HepG2 (cell line): ENCODE measurements around the gene CD109. TPM values are rescaled to one million over a fixed set of nuclear protein-coding genes. Genes with fewer than 3 reads are reported as not detected.

Source experiments
- ATAC-seq: fragments of 200-7000 bp; cut with Tn5 transposase; 3 replicates; pipeline ENCODE4 v1.9.1; 2020; ENCODE audit warnings: mild to moderate bottlenecking, moderate library complexity
- BruUV-seq: library from RNA; stranded (reverse); fragments of 400-500 nt; replicated peaks from 2 replicates; lab custom pipeline; 2021; lab: Mats Ljungman, UMichigan
- CTCF ChIA-PET: fragments of 300-600 bp; formaldehyde crosslinking; extraction: SDS; loops from one replicate; lab custom pipeline; 2021; ENCODE audit warnings: low total read pairs, inconsistent platforms, low intra/inter-chr PET ratio; lab: Yijun Ruan, JAX
- POLR2A ChIA-PET: fragments of 350-600 bp; sonication (Branson Sonifier 250); formaldehyde crosslinking; loops from one replicate; lab custom pipeline; 2020; ENCODE audit warnings: antibody characterized with exemption, inconsistent platforms; lab: Yijun Ruan, JAX
- DNase-seq: peaks from one replicate; pipeline ENCODE4 v3.0.0-alpha.2; 2015; ENCODE audit warnings: low spot score
- FAIRE-seq: peaks from 3 replicates; lab custom pipeline; 2011; peaks lifted over from hg19 to GRCh38; lab: Jason Lieb, UNC
- H2AFZ ChIP-seq: one replicate; pipeline ENCODE4 v1.6.1; 2011; ENCODE audit warnings: low read length, inconsistent platforms
- H3K27ac ChIP-seq: fragments of 300-600 bp; 3 replicates; pipeline ENCODE4 v1.8.0; 2011; ENCODE audit warnings: mixed run types, mild to moderate bottlenecking, mixed read lengths, low read length, inconsistent platforms; ENCODE audit not compliant: insufficient read depth; ENCODE audit errors: extremely low read length
- H3K27me3 ChIP-seq, 2 experiments: fragments of 200-600 bp in 1 of 2; 2 replicates in 1 of 2; 3 replicates in 1 of 2; pipeline versions ENCODE4 v1.6.0 to v1.8.0; 2011; ENCODE audit warnings: low read length in 2 of 2, mild to moderate bottlenecking in 2 of 2, moderate library complexity in 2 of 2, inconsistent platforms in 1 of 2; ENCODE audit not compliant: insufficient read depth in 2 of 2, control insufficient read depth in 1 of 2
- H3K36me3 ChIP-seq, 2 experiments: fragments of 200-600 bp in 1 of 2; replicated peaks in 1 of 2; 2 replicates in 1 of 2; 3 replicates in 1 of 2; pipeline versions ENCODE4 v1.5.1 to v1.8.0; 2011; ENCODE audit warnings: low read length in 2 of 2, inconsistent platforms in 1 of 2; ENCODE audit not compliant: insufficient read depth in 2 of 2, control insufficient read depth in 1 of 2
- H3K4me1 ChIP-seq: 2 replicates; pipeline ENCODE4 v1.5.1; 2012; ENCODE audit warnings: low read length, inconsistent platforms; ENCODE audit not compliant: insufficient read depth
- H3K4me2 ChIP-seq: 2 replicates; pipeline ENCODE4 v1.6.0; 2011; ENCODE audit warnings: low read depth, low read length, inconsistent platforms
- H3K4me3 ChIP-seq, 3 experiments: fragments of 200-600 bp in 1 of 3; sonication (generic), shearing (Covaris generic) in 1 of 3; replicated peaks in 1 of 3; 2 replicates each; pipeline ENCODE4 v1.5.1; 2011 to 2016; ENCODE audit warnings: low read length in 3 of 3, inconsistent platforms in 2 of 3, low read depth in 2 of 3, mild to moderate bottlenecking in 2 of 3, control low read depth in 1 of 3, mixed read lengths in 1 of 3; ENCODE audit not compliant: insufficient read depth in 1 of 3
- H3K79me2 ChIP-seq: one replicate; pipeline ENCODE4 v1.6.1; 2011; ENCODE audit warnings: low read length, inconsistent platforms; ENCODE audit not compliant: insufficient read depth
- H3K9ac ChIP-seq: 2 replicates; pipeline ENCODE4 v1.6.0; 2011; ENCODE audit warnings: mild to moderate bottlenecking, low read depth, low read length, inconsistent platforms; ENCODE audit not compliant: insufficient read depth
- H3K9me3 ChIP-seq: 2 replicates; pipeline ENCODE4 v1.5.1; 2012; ENCODE audit warnings: mild to moderate bottlenecking, low read length
- H4K20me1 ChIP-seq: 2 replicates; pipeline ENCODE4 v1.6.0; 2011; ENCODE audit warnings: inconsistent platforms, mild to moderate bottlenecking, low read length, moderate library complexity; ENCODE audit not compliant: insufficient read depth
- HBP1 ChIP-seq: IDR thresholded peaks from 2 replicates; pipeline ENCODE4 v1.6.1; 2016; ENCODE audit warnings: low read depth, control low read depth
- MBNL3 ChIP-seq: fragments of 250-450 bp; sonication (Bioruptor Pico); conservative IDR thresholded peaks from 2 replicates; pipeline ENCODE4 v1.8.0; 2022; ENCODE audit warnings: mild to moderate bottlenecking, inconsistent platforms
- RAD21 ChIP-seq: fragments of 450-650 bp; formaldehyde crosslinking; IDR thresholded peaks from 2 replicates; pipeline ENCODE4 v1.5.0; 2020; ENCODE audit warnings: mild to moderate bottlenecking
- REXO4 ChIP-seq: sonication (generic); formaldehyde crosslinking; IDR thresholded peaks from 2 replicates; pipeline ENCODE4 v1.8.0; 2022; ENCODE audit warnings: missing genetic modification reagents, mild to moderate bottlenecking, borderline replicate concordance
- SATB2 ChIP-seq: sonication (generic); formaldehyde crosslinking; IDR thresholded peaks from 2 replicates; pipeline ENCODE4 v1.5.0; 2020; ENCODE audit warnings: missing genetic modification reagents
- SRY ChIP-seq: sonication (generic); formaldehyde crosslinking; IDR thresholded peaks from 2 replicates; pipeline ENCODE4 v1.8.0; 2022; ENCODE audit warnings: mild to moderate bottlenecking, missing genetic modification reagents
- XBP1 ChIP-seq: sonication (generic); formaldehyde crosslinking; IDR thresholded peaks from 2 replicates; pipeline ENCODE4 v1.5.0; 2020; ENCODE audit warnings: missing genetic modification reagents
- ZNF101 ChIP-seq: sonication (generic); formaldehyde crosslinking; IDR thresholded peaks from 2 replicates; pipeline ENCODE4 v1.4.0; 2020; ENCODE audit warnings: mild to moderate bottlenecking, low read depth, missing genetic modification reagents, borderline replicate concordance
- ZNF564 ChIP-seq: sonication (generic); formaldehyde crosslinking; IDR thresholded peaks from 2 replicates; pipeline ENCODE4 v1.8.1; 2023; ENCODE audit warnings: mild to moderate bottlenecking, missing genetic modification reagents
- ZNF580 ChIP-seq: IDR thresholded peaks from 2 replicates; pipeline ENCODE4 v1.6.1; 2016; ENCODE audit warnings: low read depth, borderline replicate concordance
- ZNF609 ChIP-seq: sonication (generic); formaldehyde crosslinking; IDR thresholded peaks from 2 replicates; pipeline ENCODE4 v1.4.0; 2020; ENCODE audit warnings: mild to moderate bottlenecking, missing genetic modification reagents, borderline replicate concordance
- ZNF660 ChIP-seq: sonication (generic); formaldehyde crosslinking; IDR thresholded peaks from 2 replicates; pipeline ENCODE4 v1.5.1; 2020; ENCODE audit warnings: mild to moderate bottlenecking, low read depth, missing genetic modification reagents, borderline replicate concordance
- ZNF674 ChIP-seq: sonication (generic); formaldehyde crosslinking; IDR thresholded peaks from 2 replicates; pipeline ENCODE4 v1.5.0; 2020; ENCODE audit warnings: low read depth, mild to moderate bottlenecking, missing genetic modification reagents
- ZNF768 ChIP-seq: sonication (generic); formaldehyde crosslinking; IDR thresholded peaks from 2 replicates; pipeline ENCODE4 v1.4.0; 2020; ENCODE audit warnings: missing genetic modification reagents
- ZSCAN30 ChIP-seq: sonication (generic); formaldehyde crosslinking; IDR thresholded peaks from 2 replicates; pipeline ENCODE4 v1.5.0; 2020; ENCODE audit warnings: mild to moderate bottlenecking, missing genetic modification reagents
- in situ Hi-C: cut with HindIII; loops from 2 replicates; pipeline ENCODE4 v1.10.0; 2017; ENCODE audit warnings: low pct_unique_long_range_greater_than_20kb; ENCODE audit not compliant: extremely low pct_ligation_motif_present
- intact Hi-C: fragments of 100-400 bp; cut with micrococcal nuclease; formaldehyde crosslinking; loops from one replicate; pipeline ENCODE4 v1.10.0; 2022; ENCODE audit not compliant: unreplicated experiment
- polyA plus RNA-seq, 8 experiments: library from polyadenylated mRNA; depleted of rRNA in 3 of 8; stranded (reverse) in 7 of 8; unstranded in 1 of 8; fragments of >200 nt; fragmentation: Illumina TruSeq in 4 of 8; extraction: Trizol in 4 of 8; gene quantifications; 2 replicates each; pipeline versions ENCODE4 v1.2.1 to v1.2.3, GENCODE V29; 2011 to 2016; ENCODE audit warnings: low read depth in 4 of 8, missing spikeins in 1 of 8, mixed read lengths in 1 of 8; ENCODE audit not compliant: insufficient read depth in 1 of 8
- total RNA-seq, 5 experiments: library from RNA; depleted of rRNA; stranded (reverse); fragments of >200 nt; fragmentation: Illumina TruSeq; extraction: Trizol; gene quantifications; 2 replicates each; pipeline ENCODE4 v1.2.3, GENCODE V29; 2016; ENCODE audit warnings: low read depth in 1 of 5
- TF ChIP-seq, protein P1 (sequence below): fragments of 450-650 bp; IDR thresholded peaks from 2 replicates; pipeline ENCODE4 v1.6.1; 2017; ENCODE audit warnings: mild to moderate bottlenecking

CD109 gene
- total and polyA plus RNA-seq, 2 of the 13 experiments (the other 11 are each of a cell fraction or from before 2014, with no cell fraction given) = 0.93 to 2.1 TPM

GRCh38 chr6:73860303-73860702 is 164.3 kb downstream of the CD109 start (continued):
- TF ChIP-seq, protein P1, sequence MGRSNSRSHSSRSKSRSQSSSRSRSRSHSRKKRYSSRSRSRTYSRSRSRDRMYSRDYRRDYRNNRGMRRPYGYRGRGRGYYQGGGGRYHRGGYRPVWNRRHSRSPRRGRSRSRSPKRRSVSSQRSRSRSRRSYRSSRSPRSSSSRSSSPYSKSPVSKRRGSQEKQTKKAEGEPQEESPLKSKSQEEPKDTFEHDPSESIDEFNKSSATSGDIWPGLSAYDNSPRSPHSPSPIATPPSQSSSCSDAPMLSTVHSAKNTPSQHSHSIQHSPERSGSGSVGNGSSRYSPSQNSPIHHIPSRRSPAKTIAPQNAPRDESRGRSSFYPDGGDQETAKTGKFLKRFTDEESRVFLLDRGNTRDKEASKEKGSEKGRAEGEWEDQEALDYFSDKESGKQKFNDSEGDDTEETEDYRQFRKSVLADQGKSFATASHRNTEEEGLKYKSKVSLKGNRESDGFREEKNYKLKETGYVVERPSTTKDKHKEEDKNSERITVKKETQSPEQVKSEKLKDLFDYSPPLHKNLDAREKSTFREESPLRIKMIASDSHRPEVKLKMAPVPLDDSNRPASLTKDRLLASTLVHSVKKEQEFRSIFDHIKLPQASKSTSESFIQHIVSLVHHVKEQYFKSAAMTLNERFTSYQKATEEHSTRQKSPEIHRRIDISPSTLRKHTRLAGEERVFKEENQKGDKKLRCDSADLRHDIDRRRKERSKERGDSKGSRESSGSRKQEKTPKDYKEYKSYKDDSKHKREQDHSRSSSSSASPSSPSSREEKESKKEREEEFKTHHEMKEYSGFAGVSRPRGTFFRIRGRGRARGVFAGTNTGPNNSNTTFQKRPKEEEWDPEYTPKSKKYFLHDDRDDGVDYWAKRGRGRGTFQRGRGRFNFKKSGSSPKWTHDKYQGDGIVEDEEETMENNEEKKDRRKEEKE = no peak
- TF ChIP-seq ZNF609 (CRISPR knock-in tag) = no peak
- no peak for TF ChIP-seq SATB2 (CRISPR knock-in tag)

DNA sequence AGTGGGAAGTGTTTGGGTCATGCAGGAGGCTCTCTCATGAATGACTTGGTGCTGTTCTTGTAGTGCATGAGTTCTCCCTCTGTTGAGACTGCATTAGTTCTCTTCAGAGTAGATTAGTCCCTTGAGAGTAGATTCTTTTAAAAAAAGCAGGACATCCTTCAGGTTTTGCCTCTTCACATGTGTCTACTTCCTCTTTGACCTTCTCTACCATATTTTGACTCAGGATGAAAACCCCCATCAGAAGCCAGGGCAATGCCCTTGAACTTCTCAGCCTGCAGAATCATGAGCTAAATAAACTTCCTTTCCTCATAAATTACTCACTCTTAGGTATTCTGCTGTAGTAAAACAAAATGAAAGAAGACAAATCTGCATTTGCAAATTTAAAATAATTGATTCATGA is 170.3 kb downstream of the CD109 start:
- CTCF ChIA-PET = no interaction called here
- TF ChIP-seq MBNL3 (no peak), ZSCAN30 (CRISPR knock-in tag) (no peak), ZNF101 (CRISPR knock-in tag) (no peak), SRY (CRISPR knock-in tag) (no peak), XBP1 (CRISPR knock-in tag) (no peak), ZNF564 (CRISPR knock-in tag) (no peak), RAD21 (CRISPR knock-in tag) (no peak), REXO4 (CRISPR knock-in tag) (no peak), HBP1 (CRISPR knock-in tag) (no peak), ZNF580 (CRISPR knock-in tag) (no peak), ZNF674 (no peak), ZNF660 (CRISPR knock-in tag) (no peak), ZNF768 (CRISPR knock-in tag) (no peak)
- POLR2A ChIA-PET = no interaction called here
- no peaks in the 10 kb centered on the region for H4K20me1 ChIP-seq
- no peaks in the 10 kb centered on the region for H3K79me2 ChIP-seq
- no TSS peak for BruUV-seq
- intact Hi-C loops (no loop called here), in situ Hi-C loops (no loop called here)
- no peak for DNase-seq
- H3K4me2 ChIP-seq = no peak overlapping the region
- no peaks in the 10 kb centered on the region for H3K9me3 ChIP-seq
- H3K27me3 ChIP-seq = no peaks in the 10 kb centered on the region
- H3K27ac ChIP-seq = no peak overlapping the region
- no peak overlapping the region for H3K9ac ChIP-seq
- no peaks in the 10 kb centered on the region for H3K4me1 ChIP-seq
- H3K36me3 ChIP-seq = no peaks in the 10 kb centered on the region
- no peak overlapping the region for H2AFZ ChIP-seq
- ATAC-seq = no peak
- no peak for FAIRE-seq
- no peak overlapping the region for H3K4me3 ChIP-seq
